GM21423 (cell line): Measurements from ENCODE around the gene LRRC42.
"Not testable (repeated sequence)": the region's sequence is repeated elsewhere in the genome, so short reads cannot be mapped to it uniquely, and the experiment has no call there.

Experiments used
- ATAC-seq: cut with Tn5 transposase; IDR thresholded peaks from one replicate; pipeline ENCODE4 v1.9.1; 2021; ENCODE audit warnings: mild to moderate bottlenecking, moderate library complexity; ENCODE audit not compliant: unreplicated experiment

LRRC42 gene

GRCh38 chr1:53964109-53964508 lies 18.0 kb downstream of the LRRC42 start:
- ATAC-seq = no peak

GRCh38 chr1:53966794-53967193 lies 20.6 kb downstream of the LRRC42 start:
- no peak for ATAC-seq

GRCh38 chr1:53967409-53968124 lies 21.4 kb downstream of the LRRC42 start:
- ATAC-seq = no peak

- ATAC-seq = no peak
Measured at GRCh38 chr1:53968125-53968513, 22.0 kb downstream of the LRRC42 start.

- ATAC-seq = not testable (repeated sequence)
Measured at GRCh38 chr1:53969323-53969722, 23.2 kb downstream of the LRRC42 start.

- ATAC-seq = no peak
Measured at GRCh38 chr1:53971718-53972117, 25.6 kb downstream of the LRRC42 start.

GRCh38 chr1:53975861-53976260 lies 29.7 kb downstream of the LRRC42 start:
- ATAC-seq = no peak

- ATAC-seq = no peak
Measured at GRCh38 chr1:53979712-53980450, 33.7 kb downstream of the LRRC42 start.

- no peak for ATAC-seq
Measured at GRCh38 chr1:53981220-53981619, 35.1 kb downstream of the LRRC42 start.

- ATAC-seq = no peak
Measured at GRCh38 chr1:53982034-53982762, 36.0 kb downstream of the LRRC42 start.

- ATAC-seq = no peak
Measured at GRCh38 chr1:53982763-53983104, 36.6 kb downstream of the LRRC42 start.

- ATAC-seq = no peak
Measured at GRCh38 chr1:53984726-53985125, 38.6 kb downstream of the LRRC42 start.

GRCh38 chr1:53986458-53986857 lies 40.3 kb downstream of the LRRC42 start:
- no peak for ATAC-seq

GRCh38 chr1:53987880-53988279 lies 41.7 kb downstream of the LRRC42 start:
- no peak for ATAC-seq

GRCh38 chr1:53992085-53992874 lies 46.1 kb downstream of the LRRC42 start:
- no peak for ATAC-seq

GRCh38 chr1:53994516-53994915 lies 48.4 kb downstream of the LRRC42 start:
- ATAC-seq = not testable (repeated sequence)

GRCh38 chr1:53995683-53996082 lies 49.5 kb downstream of the LRRC42 start:
- no peak for ATAC-seq

GRCh38 chr1:53998223-53998622 lies 52.1 kb downstream of the LRRC42 start:
- ATAC-seq = no peak

GRCh38 chr1:53999920-54000319 lies 53.8 kb downstream of the LRRC42 start:
- ATAC-seq = no peak

GRCh38 chr1:54001591-54001990 lies 55.4 kb downstream of the LRRC42 start:
- no peak for ATAC-seq
